Liver (tissue), 3 donors: ENCODE measurements around the gene CRYBG1.

Source experiments
- ATF3 ChIP-seq: IDR thresholded peaks from 2 replicates; pipeline ENCODE4 v1.6.1; 2016; ENCODE audit warnings: antibody characterized with exemption
- CTCF ChIP-seq: fragments of 150-350 bp; IDR thresholded peaks from 2 replicates; pipeline ENCODE4 v1.5.1; 2017; ENCODE audit warnings: improper control_type of control experiment, low read depth, low read length; ENCODE audit not compliant: missing input control
- EGR1 ChIP-seq, 2 donors: IDR thresholded peaks; 2 replicates each; pipeline ENCODE4 v1.6.1; 2016 to 2018; ENCODE audit warnings: antibody characterized with exemption in 2 of 2, low read depth in 2 of 2
- GABPA ChIP-seq, 2 donors: IDR thresholded peaks in 1 of 2; conservative IDR thresholded peaks in 1 of 2; 2 replicates each; pipeline ENCODE4 v1.6.1; 2016; ENCODE audit warnings: antibody characterized with exemption in 2 of 2, mild to moderate bottlenecking in 1 of 2, moderate library complexity in 1 of 2
- JUND ChIP-seq, 2 donors: IDR thresholded peaks; 2 replicates each; pipeline ENCODE4 v1.6.1; 2016; ENCODE audit warnings: antibody characterized with exemption in 2 of 2
- MAX ChIP-seq: IDR thresholded peaks from 2 replicates; pipeline ENCODE4 v1.6.1; 2016; ENCODE audit warnings: antibody characterized with exemption
- NR2F2 ChIP-seq: IDR thresholded peaks from 2 replicates; pipeline ENCODE4 v1.6.1; 2016; ENCODE audit warnings: antibody characterized with exemption
- RAD21 ChIP-seq, 2 donors: IDR thresholded peaks; 2 replicates each; pipeline ENCODE4 v1.6.1; 2016; ENCODE audit warnings: antibody characterized with exemption in 2 of 2, mild to moderate bottlenecking in 2 of 2
- SP1 ChIP-seq: IDR thresholded peaks from 2 replicates; pipeline ENCODE4 v1.6.1; 2018; ENCODE audit warnings: antibody characterized with exemption, mild to moderate bottlenecking
- TAF1 ChIP-seq: conservative IDR thresholded peaks from 2 replicates; pipeline ENCODE4 v1.6.1; 2016; ENCODE audit warnings: antibody characterized with exemption, mild to moderate bottlenecking
- YY1 ChIP-seq: IDR thresholded peaks from 2 replicates; pipeline ENCODE4 v1.6.1; 2016; ENCODE audit warnings: antibody characterized with exemption, mild to moderate bottlenecking
- donor health status: healthy.
- donor health status: healthy.

- TF ChIP-seq GABPA (IDR thresholded peaks at IDR 0.05 in 1 of 2, conservative IDR thresholded peaks at IDR 0.05 in 1 of 2) (no peak), CTCF (no peak), ATF3 (no peak), MAX (no peak), TAF1 (no peak), RAD21 (IDR thresholded peaks at IDR 0.05) (no peak), SP1 (no peak), YY1 (no peak), EGR1 (IDR thresholded peaks at IDR 0.05; ENCODE audit: low read depth in 2 of 2) (no peak), NR2F2 (no peak), JUND (IDR thresholded peaks at IDR 0.05) (no peak)
Observed at GRCh38 chr6:106442395-106442794, 81.9 kb downstream of the CRYBG1 start.
